ENCODE measurements around the gene BHLHE40. TPM values are rescaled to one million over a fixed set of nuclear protein-coding genes. Genes with fewer than 3 reads are reported as not detected.

Gene BHLHE40
- total and polyA plus RNA-seq, 2 of the 4 experiments (the other 2 are of a cell fraction) = 22.8 to 31.8 TPM

DNA sequence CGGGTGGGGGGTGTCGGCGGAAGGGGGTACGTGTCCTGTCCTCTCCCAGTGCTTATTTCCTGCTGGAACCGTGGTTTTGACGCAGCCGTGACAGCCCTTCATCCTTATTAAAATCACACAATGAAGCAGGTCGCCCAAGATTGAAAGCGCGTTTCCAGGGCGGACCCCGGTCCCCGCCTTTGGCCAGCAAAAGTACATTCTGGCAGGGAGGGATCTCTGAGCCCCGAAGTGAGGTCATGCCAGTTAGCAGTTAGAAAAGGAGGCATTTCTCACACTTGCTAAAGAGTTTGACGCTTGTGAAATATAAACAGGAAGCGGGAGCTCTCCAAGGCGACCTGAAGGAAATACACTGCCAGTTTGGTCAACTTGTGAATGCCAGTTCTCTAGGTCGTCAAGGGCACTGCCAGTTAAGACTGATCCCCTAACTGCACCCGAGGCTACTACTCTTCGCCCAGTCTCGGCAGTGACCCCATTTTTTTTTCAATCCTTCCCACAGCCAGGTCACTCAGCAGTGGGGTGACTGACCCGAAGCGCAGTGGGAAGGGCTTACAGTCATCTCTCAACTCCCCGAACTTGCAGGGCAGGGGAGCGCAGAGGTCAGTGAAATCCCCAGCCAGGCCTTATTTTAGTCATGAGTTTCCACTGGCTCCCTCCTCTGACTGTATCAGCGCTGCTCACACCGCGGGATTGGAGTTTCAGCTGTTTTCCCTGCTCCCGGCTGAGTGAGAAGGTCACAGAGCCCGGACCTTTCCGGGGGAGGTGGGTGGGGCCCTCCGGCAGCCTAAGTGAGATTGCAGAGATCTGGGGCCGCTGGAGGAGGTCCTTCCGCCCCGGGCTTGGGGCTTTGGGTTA is 2.0 kb upstream of the BHLHE40 start:
- H3K27me3 ChIP-seq (ENCODE audit: control insufficient read depth, insufficient read depth, low read length) = no peaks in the 10 kb centered on the region
- H3K4me1 ChIP-seq (ENCODE audit: control insufficient read depth, insufficient read depth, low read length) = peaks cover 5% of the 10 kb centered on the region; the same call in 1 of the 2 replicates
- POLR2A ChIA-PET (ENCODE audit: unreplicated experiment) = interaction anchor here (0.6 kb wide), 1 partner anchor 173 kb away, joined by 3 read pairs; no protein-coding TSS in a partner anchor
- H3K56ac ChIP-seq (ENCODE audit: extremely low read depth, insufficient read depth, low read length) = peak overlapping the region; percentile 59
- in situ Hi-C loops (cut with MboI; ENCODE audit: low sequenced_read_pairs) (loop anchor here (10.0 kb wide), 1 partner anchor 142 kb away; no protein-coding TSS in a partner anchor), dilution Hi-C loops (cut with HindIII; ENCODE audit: low sequenced_read_pairs, unreplicated experiment) (no loop called here), intact Hi-C loops (cut with micrococcal nuclease) (loop anchor here (5.0 kb wide), 1 partner anchor 135 kb away; no protein-coding TSS in a partner anchor)
- peak overlapping the region; percentile 81 for H2AK5ac ChIP-seq (ENCODE audit: low read depth, low read length)
- peak overlapping the region; percentile 74 for H3K4ac ChIP-seq (ENCODE audit: low read depth, low read length)
- H2BK15ac ChIP-seq (ENCODE audit: low read depth, low read length) = peak overlapping the region; percentile 63; the same call in 2 of the 3 replicates
- no TSS peak for BruUV-seq (replicated peaks)
- peak overlapping the region; percentile 38 for H2AK9ac ChIP-seq (replicated peaks; ENCODE audit: low read depth, low read length, poor library complexity)
- peak overlapping the region; percentile 81 for H3K23ac ChIP-seq (ENCODE audit: low read depth, low read length)
- peak overlapping the region; percentile 84 for H3K27ac ChIP-seq (ENCODE audit: insufficient read depth, low read length)
- H4K20me1 ChIP-seq (ENCODE audit: insufficient read depth, low read length) = peaks cover 10% of the 10 kb centered on the region; the same call in 1 of the 2 replicates
- 0 out of 2 replicates have a peak, but pooled peaks have one; percentile 21 for TF ChIP-seq SMC3 (IDR thresholded peaks at IDR 0.05; ENCODE audit: low read depth, low read length)
- TF ChIP-seq FOS (IDR thresholded peaks at IDR 0.05; ENCODE audit: low read depth, low read length) = 0 out of 2 replicates have a peak, but pooled peaks have one; percentile 13
- TF ChIP-seq CEBPB (IDR thresholded peaks at IDR 0.05; ENCODE audit: low read depth, low read length) = peak; percentile 55
- no peak for TF ChIP-seq MXI1 (IDR thresholded peaks at IDR 0.05; ENCODE audit: borderline replicate concordance, low read depth, low read length)
- no peak for TF ChIP-seq CHD1 (IDR thresholded peaks at IDR 0.05; ENCODE audit: low read depth, low read length)
- TF ChIP-seq MAZ (IDR thresholded peaks at IDR 0.05; ENCODE audit: borderline replicate concordance, low read depth, low read length) = peak; percentile 16; the same call in 1 of the 2 replicates
- TF ChIP-seq RAD21 (IDR thresholded peaks at IDR 0.05; ENCODE audit: low read length) = peak; percentile 32; the same call in 1 of the 2 replicates
- TF ChIP-seq, protein P1, sequence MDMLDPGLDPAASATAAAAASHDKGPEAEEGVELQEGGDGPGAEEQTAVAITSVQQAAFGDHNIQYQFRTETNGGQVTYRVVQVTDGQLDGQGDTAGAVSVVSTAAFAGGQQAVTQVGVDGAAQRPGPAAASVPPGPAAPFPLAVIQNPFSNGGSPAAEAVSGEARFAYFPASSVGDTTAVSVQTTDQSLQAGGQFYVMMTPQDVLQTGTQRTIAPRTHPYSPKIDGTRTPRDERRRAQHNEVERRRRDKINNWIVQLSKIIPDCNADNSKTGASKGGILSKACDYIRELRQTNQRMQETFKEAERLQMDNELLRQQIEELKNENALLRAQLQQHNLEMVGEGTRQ (IDR thresholded peaks at IDR 0.05; ENCODE audit: low read depth, low read length) = no peak
- TF ChIP-seq POLR2A (IDR thresholded peaks at IDR 0.05; ENCODE audit: low read depth, low read length) = peak; percentile 77; the same call in 1 of the 2 replicates
- no peak for TF ChIP-seq RFX5 (IDR thresholded peaks at IDR 0.05; ENCODE audit: low read depth, low read length)
- TF ChIP-seq, protein P2, sequence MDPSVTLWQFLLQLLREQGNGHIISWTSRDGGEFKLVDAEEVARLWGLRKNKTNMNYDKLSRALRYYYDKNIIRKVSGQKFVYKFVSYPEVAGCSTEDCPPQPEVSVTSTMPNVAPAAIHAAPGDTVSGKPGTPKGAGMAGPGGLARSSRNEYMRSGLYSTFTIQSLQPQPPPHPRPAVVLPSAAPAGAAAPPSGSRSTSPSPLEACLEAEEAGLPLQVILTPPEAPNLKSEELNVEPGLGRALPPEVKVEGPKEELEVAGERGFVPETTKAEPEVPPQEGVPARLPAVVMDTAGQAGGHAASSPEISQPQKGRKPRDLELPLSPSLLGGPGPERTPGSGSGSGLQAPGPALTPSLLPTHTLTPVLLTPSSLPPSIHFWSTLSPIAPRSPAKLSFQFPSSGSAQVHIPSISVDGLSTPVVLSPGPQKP (IDR thresholded peaks at IDR 0.05; ENCODE audit: borderline replicate concordance, low read depth, low read length) = no peak
- TF ChIP-seq BHLHE40 (IDR thresholded peaks at IDR 0.05; ENCODE audit: low read depth, low read length) = peak; percentile 4; the same call in 1 of the 2 replicates
- peaks cover 6 to 24% of the 10 kb centered on the region in 2 experiments; a peak in 3 of 4 replicates for H3K79me1 ChIP-seq (ENCODE audit: low read depth in 1 of 2, low read length in 2 of 2)
- H3K36me3 ChIP-seq (ENCODE audit: control insufficient read depth, insufficient read depth, low read length) = no peaks in the 10 kb centered on the region; the same call in 1 of the 2 replicates
- no peaks in the 10 kb centered on the region for H3K9me1 ChIP-seq (ENCODE audit: insufficient read depth, low read length)
- peak overlapping the region; percentile 70 for H3K14ac ChIP-seq (replicated peaks; ENCODE audit: low read depth, low read length)
- peak overlapping the region; percentile 68 to 71; a peak in 3 of 4 replicates for H4K8ac ChIP-seq (ENCODE audit: low read depth in 2 of 2, low read length in 2 of 2)
- peak overlapping the region; percentile 70 for H2BK120ac ChIP-seq (ENCODE audit: low read depth, low read length)
- peak overlapping the region; percentile 94 for H3K4me2 ChIP-seq (ENCODE audit: low read depth, low read length)
- H2AFZ ChIP-seq (replicated peaks; ENCODE audit: low read length, poor library complexity) = peak overlapping the region; percentile 93
- H3K9ac ChIP-seq (ENCODE audit: low read depth, low read length) = peak overlapping the region; percentile 67
- H3K9me3 ChIP-seq (ENCODE audit: control insufficient read depth, insufficient read depth, low read length) = no peaks in the 10 kb centered on the region
- peak; percentile 3; the same call in 1 of the 2 replicates for ATAC-seq (ENCODE audit: low read depth)
- peak; percentile 84 for DNase-seq
- WGBS, 2 experiments (ENCODE audit: extremely low coverage in 2 of 2, insufficient read length in 1 of 2) = 38% methylated on average over 11 of the region's 35 CpGs; no CpG with 5 or more reads in 1 of the 2 experiments
- H4K5ac ChIP-seq (ENCODE audit: low read depth, low read length) = peak overlapping the region; percentile 52; the same call in 1 of the 2 replicates
- H2BK20ac ChIP-seq (ENCODE audit: low read depth, low read length) = peak overlapping the region; percentile 75
- peak overlapping the region; percentile 55 for H3K4me3 ChIP-seq (ENCODE audit: insufficient read depth, low read depth, low read length)
- peak overlapping the region; percentile 93 for H2BK5ac ChIP-seq (ENCODE audit: low read depth, low read length, poor library complexity, severe bottlenecking)
- CTCF ChIA-PET = interaction anchor here (0.6 to 2.1 kb wide), 8 partner anchors 12 to 266 kb away, joined by 3 to 14 read pairs (median 4); no protein-coding TSS in a partner anchor
- peak overlapping the region; percentile 84 for H4K91ac ChIP-seq (ENCODE audit: insufficient read depth, low read depth, low read length)
- peak overlapping the region; percentile 67 for H3K18ac ChIP-seq (ENCODE audit: low read depth, low read length)

Data from IMR-90 (cell line).